Smooth muscle cell (in vitro differentiated cells): Measurements from ENCODE around the gene F8. TPM values are rescaled to one million over a fixed set of nuclear protein-coding genes. Genes with fewer than 3 reads are reported as not detected.

Source experiments
- DNase-seq: peaks from one replicate; lab custom pipeline; 2025; ENCODE audit not compliant: unreplicated experiment; lab: John Stamatoyannopoulos, UW
- H2AFZ ChIP-seq: fragments of 200-600 bp; sonication (generic); 2 replicates; pipeline ENCODE4 v1.6.0; 2016; ENCODE audit warnings: antibody characterized with exemption, low read depth, mild to moderate bottlenecking
- H3F3A ChIP-seq: fragments of 200-600 bp; sonication (generic); 2 replicates; pipeline ENCODE4 v1.6.0; 2017; ENCODE audit warnings: antibody characterized with exemption, low read depth
- H3K27ac ChIP-seq: fragments of 200-600 bp; sonication (generic); 2 replicates; pipeline ENCODE4 v1.5.1; 2016; ENCODE audit warnings: low read depth, mild to moderate bottlenecking
- H3K27me3 ChIP-seq: fragments of 200-600 bp; sonication (generic); 2 replicates; pipeline ENCODE4 v1.6.1; 2016; ENCODE audit warnings: low read depth, mild to moderate bottlenecking
- H3K36me3 ChIP-seq: fragments of 200-600 bp; sonication (generic); 2 replicates; pipeline ENCODE4 v1.5.1; 2016; ENCODE audit warnings: low read depth
- H3K4me1 ChIP-seq: fragments of 200-600 bp; sonication (generic); 2 replicates; pipeline ENCODE4 v1.5.1; 2016; ENCODE audit warnings: low read depth
- H3K4me2 ChIP-seq: fragments of 200-600 bp; sonication (generic); 2 replicates; pipeline ENCODE4 v1.6.0; 2016; ENCODE audit warnings: mild to moderate bottlenecking
- H3K4me3 ChIP-seq: fragments of 200-600 bp; sonication (generic); 2 replicates; pipeline ENCODE4 v1.5.1; 2016; ENCODE audit warnings: mild to moderate bottlenecking
- H3K79me2 ChIP-seq: fragments of 200-600 bp; sonication (generic); 2 replicates; pipeline ENCODE4 v1.6.0; 2016; ENCODE audit warnings: low read depth, mild to moderate bottlenecking
- H3K9ac ChIP-seq: fragments of 200-600 bp; sonication (generic); 2 replicates; pipeline ENCODE4 v1.6.0; 2016; ENCODE audit warnings: low read depth
- H3K9me3 ChIP-seq: fragments of 200-600 bp; sonication (generic); replicated peaks from 2 replicates; pipeline ENCODE4 v1.5.1; 2016; ENCODE audit warnings: low read depth
- H4K20me1 ChIP-seq: fragments of 200-600 bp; sonication (generic); 2 replicates; pipeline ENCODE4 v1.6.0; 2016; ENCODE audit warnings: low read depth
- WGBS: methylation state at CpG from one replicate; pipeline ENCODE4 v1.1.7; 2016; ENCODE audit warnings: low lambda C conversion rate; 5-methylcytosine and 5-hydroxymethylcytosine counted together
- polyA plus RNA-seq: library from polyadenylated mRNA; unstranded; fragments of >200 nt; fragmentation: Nextera tagmentation; extraction: Ambion mirVana; gene quantifications from 2 replicates; pipeline ENCODE4 v1.2.1, GENCODE V29; 2016
- total RNA-seq: library from RNA; depleted of rRNA; stranded (reverse); fragments of >200 nt; gene quantifications from 2 replicates; pipeline ENCODE4 v1.2.3, GENCODE V29; 2014
- TF ChIP-seq, protein P1 (sequence below): fragments of 200-600 bp; sonication (generic); IDR thresholded peaks from 2 replicates; pipeline ENCODE4 v1.5.1; 2017; ENCODE audit warnings: borderline replicate concordance, mild to moderate bottlenecking, antibody characterized with exemption; ENCODE audit not compliant: insufficient read depth, poor library complexity, severe bottlenecking

F8 gene
- total and polyA plus RNA-seq, 2 experiments from 2014 or later, result 1.9 to 3.3 TPM

GRCh38 chrX:155026420-155026726, 3.9 kb upstream of the F8 start:
- no peaks in the 10 kb centered on the region for H3K36me3 ChIP-seq
- H4K20me1 ChIP-seq, result no peaks in the 10 kb centered on the region
- H3F3A ChIP-seq, result peaks cover 3% of the 10 kb centered on the region
- peak overlapping the region; percentile 95 for H3K9ac ChIP-seq
- H3K9me3 ChIP-seq, result no peaks in the 10 kb centered on the region
- H3K4me2 ChIP-seq, result peak overlapping the region; percentile 80
- peak overlapping the region; percentile 99 for H3K27ac ChIP-seq
- no peak for DNase-seq
- peak overlapping the region; percentile 71 for H3K4me3 ChIP-seq
- no peaks in the 10 kb centered on the region for H3K27me3 ChIP-seq
- no peaks in the 10 kb centered on the region for H3K4me1 ChIP-seq
- H2AFZ ChIP-seq, result peak overlapping the region; percentile 35
- TF ChIP-seq, protein P1, sequence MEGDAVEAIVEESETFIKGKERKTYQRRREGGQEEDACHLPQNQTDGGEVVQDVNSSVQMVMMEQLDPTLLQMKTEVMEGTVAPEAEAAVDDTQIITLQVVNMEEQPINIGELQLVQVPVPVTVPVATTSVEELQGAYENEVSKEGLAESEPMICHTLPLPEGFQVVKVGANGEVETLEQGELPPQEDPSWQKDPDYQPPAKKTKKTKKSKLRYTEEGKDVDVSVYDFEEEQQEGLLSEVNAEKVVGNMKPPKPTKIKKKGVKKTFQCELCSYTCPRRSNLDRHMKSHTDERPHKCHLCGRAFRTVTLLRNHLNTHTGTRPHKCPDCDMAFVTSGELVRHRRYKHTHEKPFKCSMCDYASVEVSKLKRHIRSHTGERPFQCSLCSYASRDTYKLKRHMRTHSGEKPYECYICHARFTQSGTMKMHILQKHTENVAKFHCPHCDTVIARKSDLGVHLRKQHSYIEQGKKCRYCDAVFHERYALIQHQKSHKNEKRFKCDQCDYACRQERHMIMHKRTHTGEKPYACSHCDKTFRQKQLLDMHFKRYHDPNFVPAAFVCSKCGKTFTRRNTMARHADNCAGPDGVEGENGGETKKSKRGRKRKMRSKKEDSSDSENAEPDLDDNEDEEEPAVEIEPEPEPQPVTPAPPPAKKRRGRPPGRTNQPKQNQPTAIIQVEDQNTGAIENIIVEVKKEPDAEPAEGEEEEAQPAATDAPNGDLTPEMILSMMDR, result no peak
- 50% methylated on average over 15 of the region's 16 CpGs for WGBS
- H3K79me2 ChIP-seq, result peaks cover 8% of the 10 kb centered on the region

- Histone ChIP-seq H3K9me3 (no peaks in the 10 kb centered on the region), H3K36me3 (no peaks in the 10 kb centered on the region), H3K4me2 (no peak overlapping the region), H3K79me2 (no peaks in the 10 kb centered on the region), H3K27me3 (no peaks in the 10 kb centered on the region), H3K4me1 (no peaks in the 10 kb centered on the region), H4K20me1 (no peaks in the 10 kb centered on the region), H2AFZ (no peak overlapping the region), H3K27ac (no peak overlapping the region), H3F3A (peaks cover 3% of the 10 kb centered on the region), H3K4me3 (no peak overlapping the region), H3K9ac (no peak overlapping the region)
- TF ChIP-seq, protein P1, result no peak
- 77% methylated on average over 6 of the region's 6 CpGs for WGBS
- DNase-seq, result no peak
Observed at GRCh38 chrX:155023907-155024833, 1.6 kb upstream of the F8 start.

DNA sequence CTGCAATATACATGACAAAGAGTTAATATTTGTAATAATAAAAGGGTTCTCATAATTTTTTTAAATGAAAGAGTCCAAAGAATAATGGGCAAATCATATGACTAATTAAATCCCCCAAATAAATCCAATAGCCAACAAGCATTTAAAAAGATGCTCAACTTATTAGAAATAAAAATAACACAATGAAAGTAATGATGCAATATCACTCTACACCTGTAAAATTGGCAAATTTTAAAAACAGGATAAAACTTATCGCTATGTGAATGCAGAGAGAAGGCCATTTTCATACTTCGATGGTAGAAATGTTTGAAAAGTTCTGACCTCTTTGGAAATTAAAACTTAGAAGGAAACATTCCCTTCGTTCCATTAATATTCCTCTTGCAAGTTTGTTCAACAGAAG, 1.9 kb downstream of the F8 start:
- no peaks in the 10 kb centered on the region for H3K9me3 ChIP-seq
- H3K9ac ChIP-seq, result no peak overlapping the region
- no peaks in the 10 kb centered on the region for H3F3A ChIP-seq
- WGBS, result 70% methylated on average over 3 of the region's 3 CpGs
- no peak overlapping the region for H2AFZ ChIP-seq
- no peaks in the 10 kb centered on the region for H3K79me2 ChIP-seq
- no peaks in the 10 kb centered on the region for H3K36me3 ChIP-seq
- TF ChIP-seq, protein P1, result no peak
- no peak overlapping the region for H3K4me2 ChIP-seq
- H4K20me1 ChIP-seq, result no peaks in the 10 kb centered on the region
- no peak overlapping the region for H3K27ac ChIP-seq
- no peaks in the 10 kb centered on the region for H3K27me3 ChIP-seq
- no peaks in the 10 kb centered on the region for H3K4me1 ChIP-seq
- no peak for DNase-seq
- H3K4me3 ChIP-seq, result no peak overlapping the region
